K562 (cell line): ENCODE data around the gene PAX8. TPM values are rescaled to one million over a fixed set of nuclear protein-coding genes. Genes with fewer than 3 reads are reported as not detected.
"Not testable (repeated sequence)": the region's sequence is repeated elsewhere in the genome, so short reads cannot be mapped to it uniquely, and the experiment has no call there.

Experiments
- ATAC-seq: fragments of 200-7000 bp; cut with Tn5 transposase; 3 replicates; pipeline ENCODE4 v1.9.1; 2020; ENCODE audit warnings: moderate library complexity
- BruUV-seq: library from RNA; stranded (reverse); fragments of 400-500 nt; replicated peaks from 2 replicates; lab custom pipeline; 2021; lab: Mats Ljungman, UMichigan
- CTCF ChIA-PET: fragments of 300-600 bp; formaldehyde crosslinking; extraction: SDS; loops from one replicate; lab custom pipeline; 2021; ENCODE audit warnings: low intra/inter-chr PET ratio; lab: Yijun Ruan, JAX
- POLR2A ChIA-PET: fragments of 300-600, 350-650 bp; sonication (Branson Sonifier 250); formaldehyde crosslinking; extraction: SDS; loops from one replicate; lab custom pipeline; 2021; ENCODE audit warnings: antibody characterized with exemption, inconsistent platforms; lab: Yijun Ruan, JAX
- DNase-seq, 4 experiments: peaks; one replicate each; pipeline versions ENCODE4 v3.0.0 to v3.0.0-alpha.2; 2011 to 2018; ENCODE audit warnings: low spot score in 3 of 4, mixed read lengths in 3 of 4; ENCODE audit errors: extremely low read depth in 1 of 4
- FAIRE-seq: peaks from 2 replicates; lab custom pipeline; 2011; peaks lifted over from hg19 to GRCh38; lab: Jason Lieb, UNC
- H2AFZ ChIP-seq: 2 replicates; pipeline ENCODE4 v1.6.0; 2011; ENCODE audit warnings: low read depth, low read length, control low read depth, inconsistent platforms
- H3K27ac ChIP-seq: fragments of 200-600 bp; 3 replicates; pipeline ENCODE4 v1.8.0; 2011; ENCODE audit warnings: low read depth, mild to moderate bottlenecking, control low read depth, inconsistent platforms, low read length, moderate library complexity, mixed read lengths; ENCODE audit errors: extremely low read depth
- H3K27me3 ChIP-seq, 2 experiments: fragments of 300-600 bp in 1 of 2; 2 replicates in 1 of 2; 3 replicates in 1 of 2; pipeline versions ENCODE4 v1.6.0 to v1.8.0; 2011; ENCODE audit warnings: inconsistent platforms in 2 of 2, low read length in 2 of 2, mild to moderate bottlenecking in 1 of 2, mixed read lengths in 1 of 2, moderate library complexity in 1 of 2; ENCODE audit not compliant: control insufficient read depth in 2 of 2, insufficient read depth in 2 of 2
- H3K36me3 ChIP-seq: fragments of 300-600 bp; 3 replicates; pipeline ENCODE4 v1.8.0; 2011; ENCODE audit warnings: mild to moderate bottlenecking, low read length, inconsistent platforms; ENCODE audit not compliant: control insufficient read depth, insufficient read depth
- H3K4me1 ChIP-seq, 2 experiments: fragments of 200-600 bp in 1 of 2; replicated peaks in 1 of 2; 2 replicates in 1 of 2; 3 replicates in 1 of 2; pipeline versions ENCODE4 v1.5.1 to v1.8.0; 2011; ENCODE audit warnings: inconsistent platforms in 2 of 2, low read length in 2 of 2, mild to moderate bottlenecking in 1 of 2, mixed read lengths in 1 of 2, moderate library complexity in 1 of 2; ENCODE audit not compliant: control insufficient read depth in 2 of 2, insufficient read depth in 2 of 2
- H3K4me2 ChIP-seq: 2 replicates; pipeline ENCODE4 v1.6.1; 2011; ENCODE audit warnings: low read length, control low read depth, inconsistent platforms, mixed read lengths; ENCODE audit not compliant: insufficient read depth
- H3K4me3 ChIP-seq: fragments of 200-600 bp; sonication (generic), shearing (Covaris generic); 2 replicates; pipeline ENCODE4 v1.5.1; 2016; ENCODE audit warnings: control low read depth, inconsistent platforms
- H3K79me2 ChIP-seq: fragments of 200-600 bp; 3 replicates; pipeline ENCODE4 v1.8.0; 2011; ENCODE audit warnings: low read length, inconsistent platforms; ENCODE audit not compliant: control insufficient read depth, insufficient read depth
- H3K9ac ChIP-seq, 2 experiments: 2 replicates each; pipeline versions ENCODE4 v1.6.0 to v1.6.1; 2011; ENCODE audit warnings: low read depth in 2 of 2, low read length in 2 of 2, control low read depth in 1 of 2, inconsistent platforms in 1 of 2, mild to moderate bottlenecking in 1 of 2, mixed read lengths in 1 of 2; ENCODE audit not compliant: insufficient read depth in 1 of 2
- H3K9me1 ChIP-seq: one replicate; pipeline ENCODE4 v1.6.0; 2011; ENCODE audit warnings: inconsistent platforms, mild to moderate bottlenecking, low read length, moderate library complexity; ENCODE audit not compliant: control insufficient read depth, insufficient read depth
- H3K9me3 ChIP-seq: replicated peaks from 2 replicates; pipeline ENCODE4 v1.5.1; 2011; ENCODE audit warnings: low read depth, low read length, inconsistent platforms; ENCODE audit not compliant: control insufficient read depth, insufficient read depth
- H4K20me1 ChIP-seq: replicated peaks from 2 replicates; pipeline ENCODE4 v1.6.1; 2011; ENCODE audit warnings: low read length, inconsistent platforms, mixed read lengths; ENCODE audit not compliant: control insufficient read depth, insufficient read depth
- CTCF ChIP-seq, 3 experiments: IDR thresholded peaks in 2 of 3; conservative IDR thresholded peaks in 1 of 3; 2 replicates each; pipeline ENCODE4 v1.5.1; 2011 to 2012; ENCODE audit warnings: low read length in 3 of 3, mild to moderate bottlenecking in 3 of 3, control low read depth in 2 of 3, improper control_type of control experiment in 1 of 3, inconsistent platforms in 1 of 3, low read depth in 1 of 3, mixed read lengths in 1 of 3, moderate library complexity in 1 of 3; ENCODE audit not compliant: insufficient read depth in 2 of 3
- WGBS: fragments of 100-300 bp; shearing (Covaris generic); methylation state at CpG from one replicate; pipeline ENCODE4 v1.1.6; 2016; ENCODE audit warnings: low coverage, mixed read lengths; ENCODE audit not compliant: insufficient coverage; ENCODE audit errors: missing lambda C conversion rate; 5-methylcytosine and 5-hydroxymethylcytosine counted together
- in situ Hi-C: fragments of 300-500 bp; cut with MboI; formaldehyde crosslinking; loops from 4 replicates; pipeline ENCODE4 v1.15.0; 2018; ENCODE audit warnings: inconsistent platforms, mixed read lengths
- intact Hi-C: fragments of 100-400 bp; cut with micrococcal nuclease; formaldehyde crosslinking; loops from 2 replicates; pipeline ENCODE4 v1.14.2; 2022
- polyA plus RNA-seq, 8 experiments: library from polyadenylated mRNA; depleted of rRNA in 4 of 8; stranded (reverse) in 5 of 8; unstranded in 3 of 8; fragments of >200 nt; fragmentation: Nextera tagmentation in 2 of 8; fragmentation: Illumina TruSeq in 1 of 8; extraction: Ambion mirVana in 2 of 8; extraction: Trizol in 1 of 8; gene quantifications; 2 replicates each; pipeline versions ENCODE4 v1.2.1 to v1.2.3, GENCODE V29; 2011 to 2014; ENCODE audit warnings: inconsistent platforms in 1 of 8, missing spikeins in 1 of 8
- total RNA-seq, 7 experiments: library from RNA; depleted of rRNA in 6 of 7; stranded (reverse); fragments of >200 nt in 6 of 7; fragmentation: Illumina TruSeq in 2 of 7; extraction: Trizol in 2 of 7; gene quantifications; 2 replicates each; pipeline versions ENCODE4 v1.2.1 to v1.2.3, GENCODE V29; 2011 to 2021; ENCODE audit warnings: low replicate concordance in 1 of 7

PAX8 gene
- total and polyA plus RNA-seq, 9 of the 15 experiments (the other 6 are each of a cell fraction or from before 2014, with no cell fraction given): 0.13 to 2.1 (median 0.51) TPM

GRCh38 chr2:113323129-113323528 is 44.4 kb upstream of the PAX8 start:
- H3K4me3 ChIP-seq, FAIRE-seq, H3K4me1 ChIP-seq, intact Hi-C loops, H4K20me1 ChIP-seq, H3K27ac ChIP-seq, H3K9me1 ChIP-seq, H2AFZ ChIP-seq, DNase-seq, ATAC-seq, H3K36me3 ChIP-seq, CTCF ChIA-PET, POLR2A ChIA-PET, H3K79me2 ChIP-seq, BruUV-seq, H3K9me3 ChIP-seq, H3K4me2 ChIP-seq, H3K9ac ChIP-seq, in situ Hi-C loops: not testable (repeated sequence)
- peaks cover 0 to 35% of the 10 kb centered on the region in 2 experiments; a peak in 4 of 5 replicates for H3K27me3 ChIP-seq
- WGBS: 6% methylated on average over 5 of the region's 5 CpGs

GRCh38 chr2:113320106-113320505 is 41.4 kb upstream of the PAX8 start:
- H3K9ac ChIP-seq, intact Hi-C loops, FAIRE-seq, H3K27ac ChIP-seq, H3K9me1 ChIP-seq, H4K20me1 ChIP-seq, H3K4me1 ChIP-seq, H2AFZ ChIP-seq, H3K79me2 ChIP-seq, H3K4me3 ChIP-seq, in situ Hi-C loops, CTCF ChIA-PET, POLR2A ChIA-PET, DNase-seq, H3K36me3 ChIP-seq, BruUV-seq, H3K9me3 ChIP-seq, H3K4me2 ChIP-seq: not testable (repeated sequence)
- peaks cover 0 to 31% of the 10 kb centered on the region in 2 experiments; a peak in 3 of 5 replicates for H3K27me3 ChIP-seq
- WGBS: 1% methylated on average over 7 of the region's 7 CpGs
- TF ChIP-seq CTCF (IDR thresholded peaks at IDR 0.05 in 2 of 3, conservative IDR thresholded peaks at IDR 0.05 in 1 of 3; ENCODE audit: insufficient read depth in 2 of 3, low read depth in 1 of 3, low read length in 3 of 3): 0 out of 6 replicates have a peak, but pooled peaks of 1 of the 3 experiments have one; percentile 4
- 0 out of 3 replicates have a peak, but pooled peaks have one; percentile 33 for ATAC-seq

DNA sequence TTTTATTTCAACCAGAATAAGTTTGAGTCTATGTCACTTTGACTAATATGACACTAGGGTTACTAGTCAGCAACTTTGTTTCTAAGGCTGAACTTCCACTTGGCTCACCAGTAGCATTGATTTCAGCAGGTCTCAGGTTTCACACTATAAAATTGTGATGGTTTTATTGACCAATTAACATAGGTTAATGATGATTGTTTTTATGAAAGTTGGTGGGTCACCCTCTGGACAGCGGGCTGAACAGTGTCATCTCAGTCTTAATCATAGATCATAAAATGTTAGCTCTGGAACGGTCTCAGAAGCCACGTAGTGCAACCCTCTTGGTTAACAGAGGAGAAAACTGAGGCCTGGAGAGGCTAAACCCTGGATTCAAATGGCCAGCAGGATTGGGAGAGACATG is 40.2 kb upstream of the PAX8 start:
- CTCF ChIA-PET, in situ Hi-C loops: not testable (repeated sequence)

More for the DNA sequence above, 40.2 kb upstream of the PAX8 start:
- POLR2A ChIA-PET, H3K4me2 ChIP-seq, H3K4me1 ChIP-seq, FAIRE-seq, H4K20me1 ChIP-seq, H3K4me3 ChIP-seq, BruUV-seq, ATAC-seq, H3K36me3 ChIP-seq, H3K27ac ChIP-seq, DNase-seq, H3K9me1 ChIP-seq, H3K79me2 ChIP-seq, H2AFZ ChIP-seq, H3K9ac ChIP-seq, H3K9me3 ChIP-seq, intact Hi-C loops: not testable (repeated sequence)
- WGBS: 0% methylated on average over 3 of the region's 3 CpGs
- H3K27me3 ChIP-seq: peaks cover 0 to 27% of the 10 kb centered on the region in 2 experiments; a peak in 3 of 5 replicates
